Mucosa of descending colon (tissue), 3 donors: Measurements from ENCODE around the gene ESRRB. TPM values are rescaled to one million over a fixed set of nuclear protein-coding genes. Genes with fewer than 3 reads are reported as not detected.

Experiments used
- ATAC-seq: fragments of 200-7000 bp; cut with Tn5 transposase; one replicate; pipeline ENCODE4 v1.9.1; 2020; ENCODE audit warnings: mild to moderate bottlenecking, moderate library complexity
- DNase-seq, 3 donors: peaks; one replicate each; pipeline ENCODE4 v3.0.0-alpha.2; 2020
- H3K36me3 ChIP-seq: fragments of 200-600 bp; one replicate; pipeline ENCODE4 v1.8.0; 2021; ENCODE audit warnings: low read depth, mild to moderate bottlenecking
- H3K4me1 ChIP-seq: fragments of 200-600 bp; one replicate; pipeline ENCODE4 v1.8.0; 2021; ENCODE audit warnings: low read depth, mild to moderate bottlenecking
- H3K4me3 ChIP-seq: fragments of 200-600 bp; one replicate; pipeline ENCODE4 v1.8.0; 2021; ENCODE audit warnings: mild to moderate bottlenecking
- H3K9me3 ChIP-seq: fragments of 200-600 bp; one replicate; pipeline ENCODE4 v1.8.0; 2021; ENCODE audit warnings: mild to moderate bottlenecking
- intact Hi-C, 2 donors: fragments of 100-400 bp; cut with DNase I in 1 of 2; cut with micrococcal nuclease in 1 of 2; formaldehyde crosslinking; loops; one replicate each; pipeline versions ENCODE4 v1.11.0 to v1.11.1; 2022; cut with DNase I, micrococcal nuclease
- total RNA-seq, 3 donors: library from RNA; stranded (reverse); fragmentation: NEBNext Ultra II Directional in 2 of 3; extraction: Animal tissue kit (Norgen Biotek cat#: 25700) in 2 of 3; gene quantifications; one replicate each; pipeline versions ENCODE4 v1.2.1 to v1.2.4, GENCODE V29; 2021 to 2023
- TF ChIP-seq, protein P1 (sequence below): fragments of 200-600 bp; IDR thresholded peaks from one replicate; pipeline ENCODE4 v1.8.0; 2022; ENCODE audit warnings: antibody characterized with exemption, mild to moderate bottlenecking
- donor health status: DM: no; HTN: no; CAD: no; lungs with moderate emphysema.
- donor health status: DM: no; HTN: no; CAD: no.
- donor health status: DM: no; HTN: yes; CAD: no.

ESRRB gene
- total RNA-seq, 3 donors from 2014 or later: 0.14 to 0.32 TPM; not detected in 1

- Histone ChIP-seq H3K36me3 (no peaks in the 10 kb centered on the region), H3K4me1 (no peaks in the 10 kb centered on the region), H3K4me3 (no peak overlapping the region), H3K9me3 (no peaks in the 10 kb centered on the region)
- DNase-seq (no peak), ATAC-seq (no peak)
- intact Hi-C loops: no loop called here
- TF ChIP-seq, protein P1, sequence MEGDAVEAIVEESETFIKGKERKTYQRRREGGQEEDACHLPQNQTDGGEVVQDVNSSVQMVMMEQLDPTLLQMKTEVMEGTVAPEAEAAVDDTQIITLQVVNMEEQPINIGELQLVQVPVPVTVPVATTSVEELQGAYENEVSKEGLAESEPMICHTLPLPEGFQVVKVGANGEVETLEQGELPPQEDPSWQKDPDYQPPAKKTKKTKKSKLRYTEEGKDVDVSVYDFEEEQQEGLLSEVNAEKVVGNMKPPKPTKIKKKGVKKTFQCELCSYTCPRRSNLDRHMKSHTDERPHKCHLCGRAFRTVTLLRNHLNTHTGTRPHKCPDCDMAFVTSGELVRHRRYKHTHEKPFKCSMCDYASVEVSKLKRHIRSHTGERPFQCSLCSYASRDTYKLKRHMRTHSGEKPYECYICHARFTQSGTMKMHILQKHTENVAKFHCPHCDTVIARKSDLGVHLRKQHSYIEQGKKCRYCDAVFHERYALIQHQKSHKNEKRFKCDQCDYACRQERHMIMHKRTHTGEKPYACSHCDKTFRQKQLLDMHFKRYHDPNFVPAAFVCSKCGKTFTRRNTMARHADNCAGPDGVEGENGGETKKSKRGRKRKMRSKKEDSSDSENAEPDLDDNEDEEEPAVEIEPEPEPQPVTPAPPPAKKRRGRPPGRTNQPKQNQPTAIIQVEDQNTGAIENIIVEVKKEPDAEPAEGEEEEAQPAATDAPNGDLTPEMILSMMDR: no peak
Measured at GRCh38 chr14:76329951-76330350, 46.0 kb upstream of the ESRRB start.

GRCh38 chr14:76330411-76331327 lies 45.3 kb upstream of the ESRRB start:
- TF ChIP-seq, protein P1: no peak
- Histone ChIP-seq H3K9me3 (no peaks in the 10 kb centered on the region), H3K4me1 (no peaks in the 10 kb centered on the region), H3K36me3 (no peaks in the 10 kb centered on the region), H3K4me3 (no peak overlapping the region)
- ATAC-seq (no peak), DNase-seq (no peak)
- intact Hi-C loops: no loop called here

GRCh38 chr14:76331328-76332011 lies 44.5 kb upstream of the ESRRB start:
- intact Hi-C loops: no loop called here
- TF ChIP-seq, protein P1: no peak
- Histone ChIP-seq H3K4me1 (no peaks in the 10 kb centered on the region), H3K36me3 (no peaks in the 10 kb centered on the region), H3K4me3 (no peak overlapping the region), H3K9me3 (no peaks in the 10 kb centered on the region)
- ATAC-seq (no peak), DNase-seq (no peak)

DNA sequence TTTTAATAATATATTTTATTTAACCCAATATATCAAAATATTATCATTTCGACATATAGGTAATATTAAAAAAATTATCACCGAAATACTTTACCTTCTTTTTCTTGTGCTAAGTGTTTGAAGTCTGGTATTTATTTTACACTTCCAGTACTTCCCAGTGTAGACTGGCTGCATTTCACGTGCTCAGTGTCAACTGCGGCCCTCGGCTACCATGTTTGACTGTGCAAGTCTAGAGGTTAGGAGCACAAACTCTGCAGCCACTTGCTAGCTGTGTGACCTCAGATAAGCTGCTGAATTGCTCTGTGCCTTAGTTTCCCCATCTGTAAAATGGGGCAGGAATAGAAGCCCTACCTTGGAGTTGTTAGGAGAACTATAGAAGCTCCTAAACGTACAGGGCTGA lies 42.3 kb upstream of the ESRRB start:
- TF ChIP-seq, protein P1: no peak
- Histone ChIP-seq H3K36me3 (no peaks in the 10 kb centered on the region), H3K4me3 (no peak overlapping the region), H3K4me1 (no peaks in the 10 kb centered on the region), H3K9me3 (no peaks in the 10 kb centered on the region)
- intact Hi-C loops: no loop called here
- DNase-seq (no peak), ATAC-seq (no peak)

DNA sequence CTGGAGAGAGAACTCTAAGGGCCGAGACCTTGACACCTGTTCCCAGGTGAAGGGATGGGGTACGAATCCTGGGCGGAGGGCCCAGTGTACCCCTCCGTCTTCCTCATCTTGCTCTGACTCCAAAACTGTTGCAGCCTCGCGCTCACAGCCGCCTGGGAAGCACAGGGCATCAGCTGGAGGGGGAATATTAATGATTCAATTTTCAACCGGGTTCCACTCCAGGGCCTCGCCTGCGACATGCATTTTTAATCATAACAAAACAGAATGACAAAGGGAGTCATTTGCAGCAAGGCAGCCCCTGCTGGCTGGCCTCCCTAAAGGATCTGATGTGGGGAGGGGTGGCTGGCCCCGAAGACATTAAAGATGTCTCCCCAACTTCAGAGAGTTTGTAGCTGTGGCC lies 41.6 kb upstream of the ESRRB start:
- no peaks in the 10 kb centered on the region for H3K36me3 ChIP-seq
- intact Hi-C loops: no loop called here
- H3K4me3 ChIP-seq: no peak overlapping the region
- no peak for ATAC-seq
- H3K4me1 ChIP-seq: no peaks in the 10 kb centered on the region
- DNase-seq: no peak
- no peaks in the 10 kb centered on the region for H3K9me3 ChIP-seq
- TF ChIP-seq, protein P1: no peak
